HG02642 (cell line): Measurements from ENCODE around the gene RPL5.
"Not testable (repeated sequence)": the region's sequence is repeated elsewhere in the genome, so short reads cannot be mapped to it uniquely, and the experiment has no call there.

Experiments
- ATAC-seq: cut with Tn5 transposase; IDR thresholded peaks from one replicate; pipeline ENCODE4 v1.9.1; 2021; ENCODE audit warnings: mild to moderate bottlenecking; ENCODE audit not compliant: unreplicated experiment, poor library complexity

RPL5 gene

DNA sequence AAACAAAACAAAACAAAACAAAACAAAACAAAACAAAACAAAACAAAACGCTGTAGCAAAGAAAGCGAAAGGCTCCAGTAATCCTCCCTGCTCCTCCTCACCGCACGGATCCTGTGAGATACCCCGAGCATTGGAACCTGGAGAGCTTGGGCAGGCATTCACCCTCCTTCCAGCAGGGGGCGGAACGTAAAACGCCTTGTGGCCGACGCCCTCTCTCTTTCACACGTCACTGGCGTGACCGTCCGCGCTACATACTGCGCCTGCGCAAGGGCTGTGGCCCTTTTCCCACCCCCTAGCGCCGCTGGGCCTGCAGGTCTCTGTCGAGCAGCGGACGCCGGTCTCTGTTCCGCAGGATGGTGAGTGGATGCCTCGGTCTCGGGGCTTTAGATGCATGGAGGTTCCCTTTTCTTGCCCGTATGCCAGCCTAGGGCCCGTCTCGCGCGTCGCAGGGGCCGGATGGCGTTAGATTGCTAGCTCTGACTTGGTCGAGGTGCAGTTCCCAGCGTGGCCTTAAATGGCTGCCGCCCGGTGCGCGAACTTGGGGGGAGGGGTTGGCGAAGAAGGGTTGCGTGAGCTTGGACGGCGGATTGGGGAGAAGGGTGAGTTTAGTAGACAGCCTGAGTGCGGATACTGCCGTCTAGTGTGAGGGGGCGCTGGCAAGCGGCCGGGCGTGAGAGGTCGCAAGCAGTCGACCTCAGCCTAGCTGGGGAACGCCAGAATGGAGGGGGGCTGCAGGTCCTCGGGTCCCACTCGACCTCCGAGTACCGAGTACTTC is at the start of gene RPL5:
RPL5 (plus strand) TSS at position 279 of the 775 bp plus-strand sequence; CDS start at position 354, 75 bp downstream.
- peak; percentile 96 for ATAC-seq

DNA sequence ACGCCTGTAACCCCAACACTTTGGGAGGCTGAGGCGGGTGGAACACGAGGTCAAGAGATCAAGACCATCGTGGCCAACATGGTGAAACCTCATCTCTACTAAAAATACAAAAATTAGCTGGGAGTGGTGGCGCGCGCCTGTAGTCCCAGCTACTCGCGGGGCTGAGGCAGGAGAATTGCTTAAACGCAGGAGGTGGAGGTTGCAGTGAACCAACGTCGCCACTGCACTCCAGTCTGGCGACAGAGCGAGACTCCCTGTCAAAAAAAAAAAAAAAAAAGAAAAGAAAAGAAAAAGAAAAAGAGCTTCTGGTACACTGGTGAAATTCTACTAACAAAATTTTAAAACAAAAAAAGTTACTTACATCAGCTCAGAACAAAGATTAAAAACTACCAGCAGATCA is 48.3 kb upstream of the RPL5 start:
- ATAC-seq = not testable (repeated sequence)

DNA sequence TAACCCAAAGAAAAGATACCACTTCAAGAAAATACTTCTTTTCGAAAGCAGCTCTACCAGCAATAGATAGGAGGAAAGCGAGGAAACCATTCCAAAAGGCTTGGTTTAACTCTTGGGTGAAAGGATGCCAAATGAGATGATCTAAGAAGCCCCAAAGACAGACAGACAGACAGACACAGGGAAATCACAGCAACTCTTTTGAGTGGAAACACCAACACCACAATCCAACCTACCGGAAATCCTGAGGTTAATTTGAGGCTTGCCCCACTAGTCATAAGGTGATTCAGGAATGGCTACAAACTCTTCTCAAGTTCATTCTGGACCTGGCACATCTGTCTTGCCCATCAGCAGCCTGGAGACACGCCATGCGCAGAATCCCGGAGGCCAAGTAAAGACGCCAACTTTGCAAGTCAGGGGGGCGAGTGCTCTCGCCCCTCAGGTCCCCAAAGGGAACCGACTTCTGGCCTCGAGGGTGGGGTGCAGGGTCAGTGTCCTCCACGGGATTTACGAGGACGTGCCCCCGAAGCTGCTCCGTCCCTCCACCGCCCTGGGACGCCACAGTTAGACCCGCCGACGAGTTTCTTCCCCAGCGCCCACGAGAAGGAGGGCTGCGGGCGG is 47.7 kb upstream of the RPL5 start:
- peak; percentile 15 for ATAC-seq

DNA sequence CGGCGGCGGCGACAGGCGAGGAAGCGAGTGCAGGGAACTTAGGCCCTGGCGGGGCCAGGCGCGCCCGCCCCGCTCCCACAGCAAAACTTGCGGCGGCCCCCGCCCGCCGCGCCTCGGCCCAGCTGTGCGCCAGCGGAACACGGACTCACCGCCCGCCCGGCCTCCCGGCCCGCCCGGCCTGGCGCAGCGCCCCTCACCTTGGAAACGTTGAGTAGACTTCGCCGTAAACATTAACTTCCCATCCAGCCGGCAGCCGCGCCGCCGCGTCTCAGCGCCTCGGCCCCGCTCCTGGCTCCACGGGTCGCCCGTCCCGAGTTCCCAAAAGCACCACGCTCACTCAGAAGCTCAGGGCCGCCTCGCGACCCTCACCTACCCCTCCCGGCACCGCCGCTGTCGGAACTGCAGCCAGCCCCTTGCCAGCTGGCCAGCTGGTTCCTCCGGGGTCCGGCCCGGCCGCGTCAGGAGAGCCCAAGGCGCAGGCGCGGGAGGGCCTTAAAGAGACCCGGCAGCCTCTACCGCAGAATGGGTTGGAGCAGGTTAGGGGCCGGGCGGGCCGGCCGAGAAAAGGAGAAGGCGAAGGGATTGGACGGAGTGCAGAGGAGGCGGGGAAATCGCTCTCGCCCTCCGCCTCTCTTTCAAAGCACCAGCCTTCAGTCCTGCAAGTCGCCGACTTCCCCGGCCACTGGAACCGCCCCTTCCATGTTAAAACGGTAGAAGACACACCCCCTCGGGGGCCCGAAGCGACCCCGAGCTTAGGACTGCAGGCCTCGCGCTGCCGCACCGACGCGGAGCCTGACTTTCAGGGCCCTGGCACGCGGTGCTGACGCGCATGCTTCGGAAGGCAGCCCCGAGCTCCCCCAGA is 47.0 kb upstream of the RPL5 start, which contains the start of gene EVI5:
EVI5 (minus strand) TSS at position 470 of the 862 bp plus-strand sequence. CDS start 48,562 bp downstream, outside the sequence.
- peak; percentile 95 for ATAC-seq

GRCh38 chr1:92786111-92786901 is 45.5 kb upstream of the RPL5 start:
- no peak for ATAC-seq

DNA sequence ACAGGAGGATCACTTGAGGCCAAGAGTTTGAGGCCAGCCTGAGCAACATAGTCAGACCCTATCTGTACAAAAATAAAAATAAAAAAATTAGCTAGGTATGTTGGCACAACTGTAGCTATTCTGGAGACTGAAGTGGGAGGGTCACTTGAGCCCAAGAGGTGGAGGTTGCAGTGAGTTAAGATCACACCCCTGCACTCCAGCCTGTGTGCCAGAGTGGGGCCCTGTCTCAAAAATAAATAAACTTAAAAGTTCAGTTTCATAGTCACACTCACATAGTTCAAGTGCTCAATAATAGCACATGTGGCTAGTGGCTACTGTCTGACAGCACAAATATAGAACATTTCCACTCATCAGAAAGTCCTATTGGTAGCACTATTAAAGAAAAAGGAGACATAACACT is 41.8 kb upstream of the RPL5 start:
- no peak for ATAC-seq

DNA sequence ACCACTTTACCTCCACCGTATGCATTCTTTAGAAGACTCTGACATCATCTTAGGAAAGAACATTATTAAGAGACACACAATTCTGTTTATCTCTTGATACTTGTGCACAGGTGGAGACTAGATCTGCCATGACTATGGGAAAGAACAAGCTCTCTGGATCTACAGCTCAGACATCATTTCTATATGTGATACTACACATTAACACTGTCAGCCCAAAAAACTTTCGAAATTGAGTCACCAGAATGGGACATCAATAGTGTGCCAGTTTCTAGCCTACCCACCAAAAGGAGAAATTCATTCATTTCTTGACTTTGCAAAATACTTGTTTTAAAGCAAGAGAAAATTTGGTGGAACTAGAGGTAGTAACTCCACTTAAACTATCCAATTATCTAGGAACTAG is 41.0 kb upstream of the RPL5 start:
- no peak for ATAC-seq

GRCh38 chr1:92791487-92792066 is 40.3 kb upstream of the RPL5 start:
- no peak for ATAC-seq

DNA sequence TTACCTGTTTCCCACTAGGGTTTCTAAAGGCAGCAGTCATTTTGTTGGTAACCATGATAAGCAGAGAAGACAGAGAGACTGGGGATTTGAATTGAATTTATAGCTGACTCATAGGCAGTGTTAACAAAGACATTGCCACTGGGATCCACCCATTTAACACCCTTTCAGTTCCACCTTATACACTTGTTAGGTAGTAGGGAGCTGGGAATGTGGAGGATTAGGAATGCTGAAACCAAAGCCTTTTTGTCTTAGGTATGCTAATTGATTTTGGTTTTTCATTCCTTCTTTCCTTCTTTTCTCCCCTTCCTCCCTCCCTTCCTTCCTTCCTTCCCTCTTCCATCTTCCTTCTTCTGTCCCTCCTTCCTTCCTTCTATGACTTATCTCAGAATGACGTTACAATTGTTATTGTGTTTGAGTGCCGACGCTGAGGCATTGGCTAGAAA is 39.5 kb upstream of the RPL5 start:
- no peak for ATAC-seq

DNA sequence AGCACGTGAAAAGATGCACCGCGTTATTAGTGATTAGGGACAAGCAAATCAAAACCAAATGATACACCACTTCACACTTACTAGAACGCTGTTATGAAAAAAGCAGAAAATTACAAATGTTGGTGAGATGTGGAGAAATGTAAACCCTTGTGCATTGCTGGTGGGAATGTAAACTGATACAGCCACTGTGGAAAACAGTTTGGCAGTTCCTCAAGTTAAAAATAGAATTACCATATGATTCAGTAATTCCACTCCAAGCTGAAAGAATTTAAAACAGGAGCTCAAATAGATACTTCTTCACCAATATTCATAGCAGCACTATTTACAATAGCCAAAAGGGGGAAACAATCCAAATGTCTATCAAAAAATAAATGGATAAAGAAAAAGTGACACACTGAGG is 36.7 kb upstream of the RPL5 start:
- ATAC-seq = no peak

DNA sequence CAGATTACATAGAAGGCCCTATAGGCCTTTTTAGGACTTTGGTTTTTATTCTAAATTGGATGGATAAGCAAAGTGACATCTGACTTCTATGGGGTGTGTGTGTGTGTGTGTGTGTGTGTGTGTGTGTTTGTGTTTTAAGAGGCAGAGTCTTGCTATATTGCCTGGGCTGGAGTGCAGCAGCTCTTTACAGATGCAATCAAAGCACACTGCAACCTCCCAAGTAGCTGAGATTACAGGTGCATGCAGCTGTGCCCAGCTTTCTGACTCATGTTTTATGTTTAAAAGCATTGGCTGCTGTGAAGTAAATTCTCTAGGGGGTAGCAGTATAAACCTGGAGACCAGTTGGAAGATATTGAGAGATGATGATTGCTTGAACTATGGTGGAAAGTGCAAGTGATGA is 34.5 kb upstream of the RPL5 start:
- ATAC-seq = no peak

GRCh38 chr1:92797961-92798360 is 33.9 kb upstream of the RPL5 start:
- ATAC-seq = no peak

- no peak for ATAC-seq
Observed at GRCh38 chr1:92803140-92803887, 28.5 kb upstream of the RPL5 start.

- no peak for ATAC-seq
Observed at GRCh38 chr1:92804721-92805201, 27.1 kb upstream of the RPL5 start.

- ATAC-seq = no peak
Observed at GRCh38 chr1:92805216-92805615, 26.6 kb upstream of the RPL5 start.

- ATAC-seq = no peak
Observed at GRCh38 chr1:92808381-92808780, 23.5 kb upstream of the RPL5 start.

GRCh38 chr1:92816732-92817131 is 15.1 kb upstream of the RPL5 start:
- ATAC-seq = no peak

- no peak for ATAC-seq
Observed at GRCh38 chr1:92817137-92817697, 14.6 kb upstream of the RPL5 start.
